T-helper 2 cell treated with Interferon-gamma antibody and Interleukin-4, amounts not matched to agents 100 ng/mL and 5 ng/mL, for 36 hours (primary cell): Measurements from ENCODE around the gene PIH1D1. TPM values are rescaled to one million over a fixed set of nuclear protein-coding genes. Genes with fewer than 3 reads are reported as not detected.

Experiments
- intact Hi-C: fragments of 100-400 bp; cut with micrococcal nuclease; formaldehyde crosslinking; loops from one replicate; pipeline ENCODE4 v1.15.1; 2023
- total RNA-seq: library from RNA; stranded (reverse); gene quantifications from 2 replicates; pipeline ENCODE4 v1.2.3, GENCODE V29; 2022

The PIH1D1 gene
- total RNA-seq, 1 donor from 2014 or later, result 150 TPM

- intact Hi-C loops, result no loop called here
Measured at GRCh38 chr19:49398001-49398615, 53.5 kb downstream of the PIH1D1 start.

GRCh38 chr19:49396738-49397505 lies 54.7 kb downstream of the PIH1D1 start:
- intact Hi-C loops, result no loop called here

Other genes with a start within 250 kb of the PIH1D1 start
- 3.5 and 3.8 TPM in 2 replicates for gene SLC6A16, start 126.6 kb downstream of the PIH1D1 start, total RNA-seq
- gene CD37, start 116.4 kb downstream of the PIH1D1 start, total RNA-seq, result 213 and 221 TPM in 2 replicates
- not detected in 2 replicates for gene TEAD2, start 89.4 kb downstream of the PIH1D1 start, total RNA-seq
- gene DKKL1, start 87.9 kb downstream of the PIH1D1 start, total RNA-seq, result not detected in 2 replicates
- 0.23 and 0.43 TPM in 2 replicates for gene KASH5, start 63.6 kb downstream of the PIH1D1 start, total RNA-seq
- not detected in 2 replicates for gene PTH2, start 28.4 kb downstream of the PIH1D1 start, total RNA-seq
- not detected in 2 replicates for gene GFY, start 26.4 kb downstream of the PIH1D1 start, total RNA-seq
- 0.07 and 0.09 TPM in 2 replicates for gene SLC17A7, start 10.3 kb downstream of the PIH1D1 start, total RNA-seq
- 45.5 and 47.5 TPM in 2 replicates for gene ALDH16A1, start 1.4 kb upstream of the PIH1D1 start, total RNA-seq
- gene FLT3LG, start 22.4 kb upstream of the PIH1D1 start, total RNA-seq, result 271 and 275 TPM in 2 replicates
- gene RPL13A, start 35.8 kb upstream of the PIH1D1 start, total RNA-seq, result 2,471 and 2,495 TPM in 2 replicates
- 2,021 and 2,052 TPM in 2 replicates for gene RPS11, start 44.6 kb upstream of the PIH1D1 start, total RNA-seq
- 7.4 and 8.5 TPM in 2 replicates for gene FCGRT, start 60.8 kb upstream of the PIH1D1 start, total RNA-seq
- gene RCN3, start 76.2 kb upstream of the PIH1D1 start, total RNA-seq, result 3.0 and 3.9 TPM in 2 replicates
- 172 and 174 TPM in 2 replicates for gene NOSIP, start 128.7 kb upstream of the PIH1D1 start, total RNA-seq
- gene PRRG2, start 129.5 kb upstream of the PIH1D1 start, total RNA-seq, result 0.82 and 1.1 TPM in 2 replicates
- gene PRR12, start 139.4 kb upstream of the PIH1D1 start, total RNA-seq, result 42.0 and 43.3 TPM in 2 replicates
- 6.8 and 9.3 TPM in 2 replicates for gene RRAS, start 188.3 kb upstream of the PIH1D1 start, total RNA-seq
- 61.9 and 65.4 TPM in 2 replicates for gene SCAF1, start 190.4 kb upstream of the PIH1D1 start, total RNA-seq
- 135 and 158 TPM in 2 replicates for gene IRF3, start 214.0 kb upstream of the PIH1D1 start, total RNA-seq
- gene BCL2L12, start 214.1 kb upstream of the PIH1D1 start, total RNA-seq, result 70.4 and 75.7 TPM in 2 replicates
- 173 and 187 TPM in 2 replicates for gene PRMT1, start 225.5 kb upstream of the PIH1D1 start, total RNA-seq
- 4.8 and 4.9 TPM in 2 replicates for gene ADM5, start 237.8 kb upstream of the PIH1D1 start, total RNA-seq
- 2.4 and 3.8 TPM in 2 replicates for gene CPT1C, start 239.3 kb upstream of the PIH1D1 start, total RNA-seq